ENCODE data around the gene CTBS.

The CTBS gene

GRCh38 chr1:84541679-84542078 lies 32.6 kb downstream of the CTBS start:
- TF ChIP-seq CTCF (conservative IDR thresholded peaks at IDR 0.05; ENCODE audit: control insufficient read depth, insufficient read depth, low read depth, low read length) = peak; percentile 10
- DNase-seq (ENCODE audit: low read depth) = no peak

GRCh38 chr1:84540759-84541158 lies 33.5 kb downstream of the CTBS start:
- TF ChIP-seq CTCF (conservative IDR thresholded peaks at IDR 0.05; ENCODE audit: control insufficient read depth, insufficient read depth, low read depth, low read length) = no peak
- no peak for DNase-seq (ENCODE audit: low read depth)
- no peak overlapping the region for H3K4me3 ChIP-seq (ENCODE audit: control insufficient read depth, low read depth, low read length)

More at GRCh38 chr1:84541679-84542078, 32.6 kb downstream of the CTBS start:
- H3K4me3 ChIP-seq (ENCODE audit: control insufficient read depth, low read depth, low read length) = no peak overlapping the region

GRCh38 chr1:84539972-84540371 lies 34.3 kb downstream of the CTBS start:
- TF ChIP-seq CTCF (conservative IDR thresholded peaks at IDR 0.05; ENCODE audit: control insufficient read depth, insufficient read depth, low read depth, low read length) = no peak
- no peak for DNase-seq (ENCODE audit: low read depth)
- H3K4me3 ChIP-seq (ENCODE audit: control insufficient read depth, low read depth, low read length) = no peak overlapping the region

- DNase-seq (ENCODE audit: low read depth) = no peak
- H3K4me3 ChIP-seq (ENCODE audit: control insufficient read depth, low read depth, low read length) = no peak overlapping the region
- TF ChIP-seq CTCF (conservative IDR thresholded peaks at IDR 0.05; ENCODE audit: control insufficient read depth, insufficient read depth, low read depth, low read length) = no peak
Measured at GRCh38 chr1:84538599-84538998, 35.6 kb downstream of the CTBS start.

- no peak for DNase-seq (ENCODE audit: low read depth)
- TF ChIP-seq CTCF (conservative IDR thresholded peaks at IDR 0.05; ENCODE audit: control insufficient read depth, insufficient read depth, low read depth, low read length) = no peak
- H3K4me3 ChIP-seq (ENCODE audit: control insufficient read depth, low read depth, low read length) = no peak overlapping the region
Measured at GRCh38 chr1:84525779-84526178, 48.5 kb downstream of the CTBS start.

- H3K4me3 ChIP-seq (ENCODE audit: control insufficient read depth, low read depth, low read length) = no peak overlapping the region
- no peak for TF ChIP-seq CTCF (conservative IDR thresholded peaks at IDR 0.05; ENCODE audit: control insufficient read depth, insufficient read depth, low read depth, low read length)
- no peak for DNase-seq (ENCODE audit: low read depth)
Measured at GRCh38 chr1:84524590-84524989, 49.6 kb downstream of the CTBS start.

- peak; percentile 4 for DNase-seq (ENCODE audit: low read depth)
Measured at GRCh38 chr1:84510668-84511067, 63.6 kb downstream of the CTBS start.

More at GRCh38 chr1:84510668-84511067, 63.6 kb downstream of the CTBS start:
- H3K4me3 ChIP-seq (ENCODE audit: control insufficient read depth, low read depth, low read length) = no peak overlapping the region
- TF ChIP-seq CTCF (conservative IDR thresholded peaks at IDR 0.05; ENCODE audit: control insufficient read depth, insufficient read depth, low read depth, low read length) = no peak
